MM.1S (cell line): ENCODE results near the gene ASPDH.

Experiments
- DNase-seq: peaks from one replicate; pipeline ENCODE4 v3.0.0-alpha.2; 2015
- H2AFZ ChIP-seq: fragments of 300-600 bp; sonication (generic); 2 replicates; pipeline ENCODE4 v1.6.0; 2016; ENCODE audit warnings: antibody characterized with exemption, low read length
- H3F3A ChIP-seq: fragments of 300-600 bp; sonication (generic); 2 replicates; pipeline ENCODE4 v1.6.1; 2016; ENCODE audit warnings: mild to moderate bottlenecking, antibody characterized with exemption, low read length, moderate library complexity, mixed read lengths; ENCODE audit not compliant: insufficient read depth
- H3K27ac ChIP-seq: fragments of 300-600 bp; sonication (generic); 2 replicates; pipeline ENCODE4 v1.5.1; 2016; ENCODE audit warnings: mild to moderate bottlenecking, low read length
- H3K27me3 ChIP-seq: fragments of 300-600 bp; sonication (generic); replicated peaks from 2 replicates; pipeline ENCODE4 v1.6.0; 2016; ENCODE audit warnings: low read length; ENCODE audit not compliant: insufficient read depth
- H3K36me3 ChIP-seq: fragments of 300-600 bp; sonication (generic); replicated peaks from 2 replicates; pipeline ENCODE4 v1.6.1; 2016; ENCODE audit warnings: mild to moderate bottlenecking, low read length, mixed read lengths; ENCODE audit not compliant: insufficient read depth
- H3K4me1 ChIP-seq: fragments of 300-600 bp; sonication (generic); 2 replicates; pipeline ENCODE4 v1.6.1; 2016; ENCODE audit warnings: low read length, mixed read lengths
- H3K4me2 ChIP-seq: fragments of 300-600 bp; sonication (generic); 2 replicates; pipeline ENCODE4 v1.6.0; 2016; ENCODE audit warnings: low read depth, low read length
- H3K4me3 ChIP-seq: fragments of 300-600 bp; sonication (generic); 2 replicates; pipeline ENCODE4 v1.5.1; 2016; ENCODE audit warnings: low read length, mixed read lengths
- H3K79me2 ChIP-seq: fragments of 300-600 bp; sonication (generic); 2 replicates; pipeline ENCODE4 v1.6.1; 2016; ENCODE audit warnings: mixed run types, low read length, mixed read lengths
- H3K9ac ChIP-seq: fragments of 300-600 bp; sonication (generic); 2 replicates; pipeline ENCODE4 v1.6.1; 2016; ENCODE audit warnings: low read length, mixed read lengths
- H3K9me2 ChIP-seq: fragments of 300-600 bp; sonication (generic); replicated peaks from 2 replicates; pipeline ENCODE4 v1.6.1; 2016; ENCODE audit warnings: mild to moderate bottlenecking, low read length, mixed read lengths; ENCODE audit not compliant: insufficient read depth
- H3K9me3 ChIP-seq: fragments of 300-600 bp; sonication (generic); replicated peaks from 2 replicates; pipeline ENCODE4 v1.6.1; 2016; ENCODE audit warnings: mild to moderate bottlenecking, low read length, mixed read lengths; ENCODE audit not compliant: insufficient read depth
- H4K20me1 ChIP-seq: fragments of 300-600 bp; sonication (generic); 2 replicates; pipeline ENCODE4 v1.6.1; 2016; ENCODE audit warnings: mild to moderate bottlenecking, low read length, moderate library complexity, mixed read lengths; ENCODE audit not compliant: insufficient read depth
- EZH2 ChIP-seq: fragments of 300-600 bp; sonication (generic); optimal IDR thresholded peaks from 2 replicates; pipeline ENCODE3; 2017; ENCODE audit warnings: low read depth, mild to moderate bottlenecking, antibody characterized with exemption, low read length, mixed read lengths
- EZH2phosphoT487 ChIP-seq: fragments of 300-600 bp; sonication (generic); IDR thresholded peaks from 2 replicates; pipeline ENCODE4 v1.6.1; 2018; ENCODE audit warnings: antibody characterized with exemption, low read length
- TF ChIP-seq, protein P1 (sequence below): fragments of 300-600 bp; sonication (generic); IDR thresholded peaks from 2 replicates; pipeline ENCODE4 v1.5.1; 2016; ENCODE audit warnings: antibody characterized with exemption, low read length, mixed read lengths

ASPDH gene

DNA sequence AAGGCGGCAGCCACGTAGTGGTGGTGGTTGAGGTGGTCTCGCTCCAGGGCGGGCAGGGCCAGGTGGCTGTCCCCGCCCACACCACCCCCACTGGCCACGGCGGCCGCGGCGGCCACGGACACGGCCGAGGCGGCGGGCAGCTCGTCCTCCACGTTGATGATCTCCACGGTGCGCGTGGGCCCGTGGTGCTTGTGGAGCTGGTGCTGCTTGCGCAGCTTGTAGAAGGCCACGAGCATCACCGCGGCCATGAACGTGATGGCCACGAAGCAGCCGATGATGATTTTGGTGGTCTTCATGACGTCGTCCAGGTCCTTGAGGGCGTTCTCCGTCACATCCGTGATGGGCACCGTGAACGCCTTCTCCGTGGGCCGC lies 4.0 kb upstream of the ASPDH start:
- no peak overlapping the region for H3K4me2 ChIP-seq
- no peaks in the 10 kb centered on the region for H3F3A ChIP-seq
- no peaks in the 10 kb centered on the region for H3K36me3 ChIP-seq
- H3K79me2 ChIP-seq: no peaks in the 10 kb centered on the region
- H4K20me1 ChIP-seq: no peaks in the 10 kb centered on the region
- TF ChIP-seq EZH2phosphoT487: no peak
- TF ChIP-seq EZH2: no peak
- TF ChIP-seq, protein P1, sequence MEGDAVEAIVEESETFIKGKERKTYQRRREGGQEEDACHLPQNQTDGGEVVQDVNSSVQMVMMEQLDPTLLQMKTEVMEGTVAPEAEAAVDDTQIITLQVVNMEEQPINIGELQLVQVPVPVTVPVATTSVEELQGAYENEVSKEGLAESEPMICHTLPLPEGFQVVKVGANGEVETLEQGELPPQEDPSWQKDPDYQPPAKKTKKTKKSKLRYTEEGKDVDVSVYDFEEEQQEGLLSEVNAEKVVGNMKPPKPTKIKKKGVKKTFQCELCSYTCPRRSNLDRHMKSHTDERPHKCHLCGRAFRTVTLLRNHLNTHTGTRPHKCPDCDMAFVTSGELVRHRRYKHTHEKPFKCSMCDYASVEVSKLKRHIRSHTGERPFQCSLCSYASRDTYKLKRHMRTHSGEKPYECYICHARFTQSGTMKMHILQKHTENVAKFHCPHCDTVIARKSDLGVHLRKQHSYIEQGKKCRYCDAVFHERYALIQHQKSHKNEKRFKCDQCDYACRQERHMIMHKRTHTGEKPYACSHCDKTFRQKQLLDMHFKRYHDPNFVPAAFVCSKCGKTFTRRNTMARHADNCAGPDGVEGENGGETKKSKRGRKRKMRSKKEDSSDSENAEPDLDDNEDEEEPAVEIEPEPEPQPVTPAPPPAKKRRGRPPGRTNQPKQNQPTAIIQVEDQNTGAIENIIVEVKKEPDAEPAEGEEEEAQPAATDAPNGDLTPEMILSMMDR: no peak
- H3K4me3 ChIP-seq: no peak overlapping the region
- H2AFZ ChIP-seq: no peak overlapping the region
- H3K9me2 ChIP-seq: no peaks in the 10 kb centered on the region
- H3K4me1 ChIP-seq: no peaks in the 10 kb centered on the region
- DNase-seq: no peak
- H3K9me3 ChIP-seq: no peaks in the 10 kb centered on the region
- no peak overlapping the region for H3K27ac ChIP-seq
- peaks cover 19% of the 10 kb centered on the region for H3K27me3 ChIP-seq
- no peak overlapping the region for H3K9ac ChIP-seq

DNA sequence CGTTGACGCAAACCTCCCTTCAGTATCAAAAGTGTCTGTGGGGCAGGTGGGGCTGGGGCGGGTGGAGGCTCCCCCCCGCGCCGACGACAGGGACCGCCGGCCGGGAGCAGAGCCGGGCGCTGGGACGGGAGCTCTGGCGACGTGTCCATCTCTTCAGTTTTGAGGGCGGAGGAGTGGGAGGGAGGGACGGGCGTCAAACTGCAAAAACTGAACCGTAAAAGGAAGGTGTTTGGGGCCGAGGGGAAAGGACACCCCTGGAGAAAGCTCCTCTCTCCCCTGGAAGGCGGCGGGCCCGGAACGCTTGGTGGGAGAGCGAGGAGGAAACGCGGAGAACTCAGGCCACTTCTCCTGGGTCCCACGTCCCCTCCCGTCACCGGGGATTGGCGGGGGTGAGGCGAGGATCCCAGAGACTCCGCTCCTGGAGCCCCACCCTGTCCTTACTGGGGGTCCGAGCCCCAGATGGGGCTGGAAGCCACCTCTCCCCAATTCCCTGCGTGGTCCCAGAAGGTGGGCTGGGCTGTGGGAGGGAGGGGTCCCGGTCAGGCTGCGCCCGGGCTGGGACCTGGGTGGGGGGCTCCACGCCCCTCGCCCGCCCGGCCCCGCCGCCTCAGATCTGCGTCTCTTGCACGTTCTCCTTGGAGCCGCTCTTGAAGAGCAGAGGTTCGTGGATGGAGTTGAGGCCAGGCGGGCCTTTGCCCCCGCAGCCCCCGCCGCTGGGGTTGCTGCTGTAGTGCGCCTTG lies 3.4 kb upstream of the ASPDH start:
- H3K4me1 ChIP-seq: no peaks in the 10 kb centered on the region
- H3K4me3 ChIP-seq: no peak overlapping the region
- H3K9ac ChIP-seq: no peak overlapping the region
- no peaks in the 10 kb centered on the region for H3K9me3 ChIP-seq
- no peak overlapping the region for H3K4me2 ChIP-seq
- DNase-seq: no peak
- no peaks in the 10 kb centered on the region for H3F3A ChIP-seq
- H3K27ac ChIP-seq: no peak overlapping the region
- H3K79me2 ChIP-seq: no peaks in the 10 kb centered on the region
- H4K20me1 ChIP-seq: no peaks in the 10 kb centered on the region
- no peak for TF ChIP-seq EZH2
- no peak for TF ChIP-seq EZH2phosphoT487
- TF ChIP-seq, protein P1: no peak
- no peaks in the 10 kb centered on the region for H3K9me2 ChIP-seq
- H2AFZ ChIP-seq: no peak overlapping the region
- H3K27me3 ChIP-seq: peaks cover 15% of the 10 kb centered on the region
- no peaks in the 10 kb centered on the region for H3K36me3 ChIP-seq

DNA sequence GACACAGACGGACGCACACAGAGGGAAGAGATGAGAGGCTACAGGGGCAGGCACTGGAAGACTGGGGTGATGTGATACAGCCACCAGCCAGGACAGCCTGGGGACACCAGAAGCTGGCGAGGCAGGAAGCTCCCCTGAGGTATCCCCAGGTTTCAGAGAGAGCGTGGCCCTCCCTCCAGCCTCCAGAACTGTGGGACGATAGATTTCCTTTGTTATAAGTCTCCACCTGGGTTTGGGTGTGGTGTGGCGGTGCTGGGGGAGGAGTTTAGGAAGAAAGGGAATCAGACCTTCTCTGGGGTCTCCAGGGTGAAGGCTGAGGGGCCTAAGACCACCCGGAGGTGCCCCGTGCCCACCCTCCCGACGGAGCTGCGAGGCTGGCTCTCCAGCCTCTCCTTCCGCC lies 2.7 kb upstream of the ASPDH start:
- Histone ChIP-seq H3K9me2 (no peaks in the 10 kb centered on the region), H3K79me2 (no peaks in the 10 kb centered on the region), H3K27me3 (peaks cover 8% of the 10 kb centered on the region), H3K4me2 (no peak overlapping the region), H3K9me3 (no peaks in the 10 kb centered on the region), H3K9ac (no peak overlapping the region), H3K36me3 (no peaks in the 10 kb centered on the region), H3K27ac (no peak overlapping the region), H4K20me1 (no peaks in the 10 kb centered on the region), H3K4me1 (no peaks in the 10 kb centered on the region), H2AFZ (no peak overlapping the region), H3F3A (no peaks in the 10 kb centered on the region), H3K4me3 (no peak overlapping the region)
- TF ChIP-seq, protein P1: no peak
- TF ChIP-seq EZH2phosphoT487 (no peak), EZH2 (no peak)
- DNase-seq: no peak
